IMR-90 (cell line): Measurements from ENCODE around the gene ASB13. TPM values are rescaled to one million over a fixed set of nuclear protein-coding genes. Genes with fewer than 3 reads are reported as not detected.
A peak's percentile ranks its signal among the peaks of the same experiment; 100 is the strongest.

Source experiments
- ATAC-seq: fragments of 200-7000 bp; cut with Tn5 transposase; 2 replicates; pipeline ENCODE4 v1.9.1; 2020; ENCODE audit warnings: low read depth, mild to moderate bottlenecking, moderate library complexity
- BruUV-seq: library from RNA; stranded (reverse); fragments of 400-500 nt; replicated peaks from 2 replicates; lab custom pipeline; 2021; lab: Mats Ljungman, UMichigan
- CTCF ChIA-PET: fragments of 300-600 bp; formaldehyde crosslinking; extraction: SDS; loops from one replicate; lab custom pipeline; 2021; ENCODE audit warnings: antibody characterized with exemption; lab: Yijun Ruan, JAX
- POLR2A ChIA-PET: fragments of 300-600 bp; sonication (Branson Sonifier 250); formaldehyde crosslinking; loops from one replicate; lab custom pipeline; 2022; ENCODE audit warnings: antibody characterized with exemption; ENCODE audit not compliant: unreplicated experiment; lab: Charles Lee
- DNase-seq: peaks from one replicate; pipeline ENCODE4 v3.0.0; 2013
- H2AFZ ChIP-seq: replicated peaks from 2 replicates; pipeline ENCODE3; 2013; ENCODE audit warnings: low read length, mild to moderate bottlenecking; ENCODE audit not compliant: poor library complexity
- H2AK5ac ChIP-seq: 2 replicates; pipeline ENCODE4 v1.6.1; 2013; ENCODE audit warnings: low read depth, low read length, inconsistent platforms
- H2AK9ac ChIP-seq: replicated peaks from 2 replicates; pipeline ENCODE3; 2013; ENCODE audit warnings: mild to moderate bottlenecking, low read depth, low read length, moderate library complexity; ENCODE audit not compliant: poor library complexity
- H2BK120ac ChIP-seq: 2 replicates; pipeline ENCODE4 v1.6.1; 2013; ENCODE audit warnings: low read depth, low read length, inconsistent platforms
- H2BK15ac ChIP-seq: 3 replicates; pipeline ENCODE4 v1.6.1; 2013; ENCODE audit warnings: low read depth, low read length, inconsistent platforms
- H2BK20ac ChIP-seq: 2 replicates; pipeline ENCODE4 v1.6.1; 2013; ENCODE audit warnings: low read depth, mild to moderate bottlenecking, inconsistent platforms, low read length, moderate library complexity
- H2BK5ac ChIP-seq: 2 replicates; pipeline ENCODE4 v1.6.1; 2013; ENCODE audit warnings: mild to moderate bottlenecking, low read depth, low read length, inconsistent platforms; ENCODE audit not compliant: poor library complexity, severe bottlenecking
- H3K14ac ChIP-seq: replicated peaks from 2 replicates; pipeline ENCODE4 v1.6.1; 2013; ENCODE audit warnings: low read depth, low read length, inconsistent platforms
- H3K18ac ChIP-seq: 2 replicates; pipeline ENCODE4 v1.6.1; 2013; ENCODE audit warnings: low read depth, low read length, control low read depth
- H3K23ac ChIP-seq: 2 replicates; pipeline ENCODE4 v1.6.1; 2013; ENCODE audit warnings: low read depth, low read length, inconsistent platforms
- H3K27ac ChIP-seq: 2 replicates; pipeline ENCODE4 v1.5.1; 2013; ENCODE audit warnings: mild to moderate bottlenecking, control low read depth, low read length; ENCODE audit not compliant: insufficient read depth
- H3K27me3 ChIP-seq: 2 replicates; pipeline ENCODE4 v1.6.1; 2013; ENCODE audit warnings: low read length; ENCODE audit not compliant: control insufficient read depth, insufficient read depth
- H3K36me3 ChIP-seq: 2 replicates; pipeline ENCODE4 v1.6.1; 2013; ENCODE audit warnings: low read length, mixed read lengths; ENCODE audit not compliant: control insufficient read depth, insufficient read depth
- H3K4ac ChIP-seq: 2 replicates; pipeline ENCODE4 v1.6.1; 2013; ENCODE audit warnings: low read depth, low read length, inconsistent platforms
- H3K4me1 ChIP-seq: 2 replicates; pipeline ENCODE4 v1.6.1; 2013; ENCODE audit warnings: low read length, mixed read lengths; ENCODE audit not compliant: control insufficient read depth, insufficient read depth
- H3K4me2 ChIP-seq: 2 replicates; pipeline ENCODE4 v1.6.1; 2013; ENCODE audit warnings: low read depth, mild to moderate bottlenecking, control low read depth, low read length, moderate library complexity
- H3K4me3 ChIP-seq: 2 replicates; pipeline ENCODE4 v1.5.1; 2013; ENCODE audit warnings: low read depth, mild to moderate bottlenecking, control low read depth, low read length, moderate library complexity; ENCODE audit not compliant: insufficient read depth
- H3K56ac ChIP-seq: 2 replicates; pipeline ENCODE4 v1.6.1; 2013; ENCODE audit warnings: low read length, inconsistent platforms; ENCODE audit not compliant: insufficient read depth; ENCODE audit errors: extremely low read depth
- H3K79me1 ChIP-seq, 2 experiments: 2 replicates each; pipeline ENCODE4 v1.6.1; 2013; ENCODE audit warnings: low read length in 2 of 2, inconsistent platforms in 1 of 2, low read depth in 1 of 2
- H3K9ac ChIP-seq: 2 replicates; pipeline ENCODE4 v1.6.1; 2013; ENCODE audit warnings: low read depth, low read length, control low read depth
- H3K9me1 ChIP-seq: 2 replicates; pipeline ENCODE4 v1.6.1; 2013; ENCODE audit warnings: low read length, inconsistent platforms; ENCODE audit not compliant: insufficient read depth
- H3K9me3 ChIP-seq: 2 replicates; pipeline ENCODE4 v1.6.1; 2013; ENCODE audit warnings: low read length; ENCODE audit not compliant: control insufficient read depth, insufficient read depth
- H4K20me1 ChIP-seq: 2 replicates; pipeline ENCODE4 v1.6.1; 2013; ENCODE audit warnings: low read length, inconsistent platforms; ENCODE audit not compliant: insufficient read depth
- H4K5ac ChIP-seq: 2 replicates; pipeline ENCODE4 v1.6.1; 2013; ENCODE audit warnings: mild to moderate bottlenecking, low read depth, low read length, control low read depth
- H4K8ac ChIP-seq, 2 experiments: 2 replicates each; pipeline ENCODE4 v1.6.1; 2013; ENCODE audit warnings: low read depth in 2 of 2, low read length in 2 of 2, control low read depth in 1 of 2, inconsistent platforms in 1 of 2
- H4K91ac ChIP-seq: 2 replicates; pipeline ENCODE4 v1.6.1; 2013; ENCODE audit warnings: low read depth, low read length, inconsistent platforms; ENCODE audit not compliant: insufficient read depth
- CEBPB ChIP-seq: IDR thresholded peaks from 2 replicates; pipeline ENCODE4 v1.6.1; 2012; ENCODE audit warnings: low read depth, low read length, improper control_type of control experiment
- FOS ChIP-seq: fragments of 150-350 bp; IDR thresholded peaks from 2 replicates; pipeline ENCODE4 v1.6.1; 2016; ENCODE audit warnings: low read depth, low read length
- MAFK ChIP-seq: IDR thresholded peaks from 2 replicates; pipeline ENCODE4 v1.6.1; 2012; ENCODE audit warnings: low read depth, low read length, improper control_type of control experiment
- MAZ ChIP-seq: IDR thresholded peaks from 2 replicates; pipeline ENCODE4 v1.6.1; 2012; ENCODE audit warnings: low read depth, mild to moderate bottlenecking, low read length, improper control_type of control experiment, moderate library complexity, borderline replicate concordance
- MXI1 ChIP-seq: IDR thresholded peaks from 2 replicates; pipeline ENCODE4 v1.6.1; 2012; ENCODE audit warnings: low read depth, mild to moderate bottlenecking, low read length, moderate library complexity, borderline replicate concordance
- NFE2L2 ChIP-seq: fragments of 150-350 bp; IDR thresholded peaks from 2 replicates; pipeline ENCODE4 v1.6.1; 2016; ENCODE audit warnings: low read depth, mild to moderate bottlenecking, low read length
- SMC3 ChIP-seq: fragments of 150-350 bp; IDR thresholded peaks from 2 replicates; pipeline ENCODE4 v1.6.1; 2016; ENCODE audit warnings: low read depth, mild to moderate bottlenecking, antibody characterized with exemption, low read length, moderate library complexity
- WGBS, 2 experiments: methylation state at CpG; one replicate each; pipeline versions ENCODE4 v1.1.5 to v1.1.7; 2013; ENCODE audit warnings: missing lambda C conversion rate in 2 of 2; ENCODE audit not compliant: insufficient read length in 1 of 2; ENCODE audit errors: extremely low coverage in 2 of 2; 5-methylcytosine and 5-hydroxymethylcytosine counted together
- dilution Hi-C: fragments of 300-500 bp; cut with HindIII; formaldehyde crosslinking; loops from one replicate; pipeline ENCODE4 v1.14.3; 2018; ENCODE audit warnings: low sequenced_read_pairs; ENCODE audit not compliant: unreplicated experiment
- in situ Hi-C: fragments of 300-500 bp; cut with MboI; formaldehyde crosslinking; loops from 3 replicates; pipeline ENCODE4 v1.14.3; 2019; ENCODE audit warnings: low sequenced_read_pairs, inconsistent platforms, mixed read lengths
- intact Hi-C: fragments of 100-400 bp; cut with micrococcal nuclease; formaldehyde crosslinking; loops from 2 replicates; pipeline ENCODE4 v1.10.0; 2022
- polyA plus RNA-seq, 3 experiments: library from polyadenylated mRNA; depleted of rRNA; stranded (reverse); fragments of >200 nt; gene quantifications; 2 replicates each; pipeline ENCODE4 v1.2.3, GENCODE V29; 2012; ENCODE audit warnings: low replicate concordance in 1 of 3
- total RNA-seq: library from RNA; depleted of rRNA; stranded (reverse); fragments of >200 nt; gene quantifications from 2 replicates; pipeline ENCODE4 v1.2.3, GENCODE V29; 2012
- TF ChIP-seq, protein P1 (sequence below): fragments of 150-350 bp; IDR thresholded peaks from 2 replicates; pipeline ENCODE4 v1.6.1; 2017; ENCODE audit warnings: mild to moderate bottlenecking, antibody characterized with exemption, low read length, low read depth

ASB13 gene
- total and polyA plus RNA-seq, 2 of the 4 experiments (the other 2 are of a cell fraction), result 4.6 to 6.3 TPM

DNA sequence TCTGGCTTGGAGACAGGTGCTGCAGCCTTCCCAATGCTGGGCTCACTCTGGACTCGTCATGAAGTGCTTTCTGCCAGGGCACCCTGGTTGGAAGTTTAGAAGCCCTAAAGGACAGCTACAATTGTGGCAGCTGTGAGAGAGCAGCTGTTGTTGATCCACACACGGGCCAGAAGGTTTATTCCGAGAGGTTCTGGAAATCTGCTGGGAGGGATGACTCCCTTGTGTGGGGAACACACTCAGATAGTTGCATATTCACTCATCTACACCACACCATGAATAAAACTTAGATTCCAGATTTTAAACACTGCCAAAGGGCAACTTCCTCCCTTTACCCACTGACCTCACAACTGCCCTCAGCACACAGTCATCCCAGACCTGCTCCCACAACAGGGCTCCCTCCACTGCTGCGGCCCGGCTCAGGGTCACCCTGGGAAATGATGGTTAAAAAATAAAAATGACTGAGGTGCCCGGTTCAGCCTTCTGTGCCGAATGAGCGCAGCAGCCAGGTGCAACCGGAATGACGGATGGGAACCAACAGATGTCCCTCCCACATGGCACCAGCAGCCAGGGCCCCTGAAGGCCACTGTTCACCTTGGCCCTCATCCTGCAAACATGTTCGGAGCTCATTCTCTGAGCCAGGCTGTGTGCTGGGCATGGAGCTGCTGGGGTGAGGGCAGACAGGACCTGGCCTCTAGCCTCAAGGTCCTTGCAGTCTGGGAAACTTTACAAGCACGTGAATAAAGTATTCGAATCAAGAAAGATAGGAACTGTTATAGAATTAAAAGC lies 40.2 kb downstream of the ASB13 start:
- H4K5ac ChIP-seq, result no peak overlapping the region
- H3K4me1 ChIP-seq, result peaks cover 7% of the 10 kb centered on the region
- no peak overlapping the region for H3K9ac ChIP-seq
- no peak overlapping the region; the same call in 1 of the 2 replicates for H2BK20ac ChIP-seq
- intact Hi-C loops, result loop anchor here (10.0 kb wide), 1 partner anchor 331 kb away; no protein-coding TSS in a partner anchor
- no peak overlapping the region for H4K8ac ChIP-seq
- BruUV-seq, result no TSS peak
- no peak overlapping the region for H2BK5ac ChIP-seq
- no peaks in the 10 kb centered on the region for H3K27me3 ChIP-seq
- H3K4ac ChIP-seq, result no peak overlapping the region
- ATAC-seq, result no peak
- H3K4me2 ChIP-seq, result no peak overlapping the region
- no peak overlapping the region for H2AK5ac ChIP-seq
- no peak overlapping the region for H2BK120ac ChIP-seq
- peak overlapping the region; percentile 17 for H2AK9ac ChIP-seq
- dilution Hi-C loops, result no loop called here
- no peak overlapping the region for H3K18ac ChIP-seq
- no peaks in the 10 kb centered on the region for H3K36me3 ChIP-seq
- H3K4me3 ChIP-seq, result no peak overlapping the region
- TF ChIP-seq MAZ (no peak), NFE2L2 (no peak), MAFK (no peak), FOS (no peak), SMC3 (no peak), CEBPB (no peak), MXI1 (no peak)
- TF ChIP-seq, protein P1, sequence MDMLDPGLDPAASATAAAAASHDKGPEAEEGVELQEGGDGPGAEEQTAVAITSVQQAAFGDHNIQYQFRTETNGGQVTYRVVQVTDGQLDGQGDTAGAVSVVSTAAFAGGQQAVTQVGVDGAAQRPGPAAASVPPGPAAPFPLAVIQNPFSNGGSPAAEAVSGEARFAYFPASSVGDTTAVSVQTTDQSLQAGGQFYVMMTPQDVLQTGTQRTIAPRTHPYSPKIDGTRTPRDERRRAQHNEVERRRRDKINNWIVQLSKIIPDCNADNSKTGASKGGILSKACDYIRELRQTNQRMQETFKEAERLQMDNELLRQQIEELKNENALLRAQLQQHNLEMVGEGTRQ, result no peak
- ChIA-PET CTCF (interaction anchor here (2.4 kb wide), 1 partner anchor 184 kb away, joined by 6 read pairs; no protein-coding TSS in a partner anchor), POLR2A (no interaction called here)
- no peaks in the 10 kb centered on the region for H3K79me1 ChIP-seq
- H2BK15ac ChIP-seq, result no peak overlapping the region
- H3K56ac ChIP-seq, result no peak overlapping the region
- H3K14ac ChIP-seq, result no peak overlapping the region
- peak overlapping the region; percentile 38 for H2AFZ ChIP-seq
- no peak for DNase-seq
- H3K23ac ChIP-seq, result no peak overlapping the region
- no peaks in the 10 kb centered on the region; the same call in 1 of the 2 replicates for H3K9me3 ChIP-seq
- 58% methylated on average over 6 of the region's 13 CpGs; no CpG with 5 or more reads in 1 of the 2 experiments for WGBS, 2 experiments
- in situ Hi-C loops, result no loop called here
- no peaks in the 10 kb centered on the region; the same call in 1 of the 2 replicates for H3K9me1 ChIP-seq
- H3K27ac ChIP-seq, result no peak overlapping the region
- H4K91ac ChIP-seq, result no peak overlapping the region; the same call in 1 of the 2 replicates
- no peaks in the 10 kb centered on the region for H4K20me1 ChIP-seq
